H54 (cell line): ENCODE results near the gene ADD2.

Experiments used
- DNase-seq: peaks from one replicate; pipeline ENCODE4 v3.0.0; 2011; ENCODE audit warnings: low spot score, mixed read lengths; ENCODE audit not compliant: insufficient read length
- FAIRE-seq: peaks from 3 replicates; lab custom pipeline; 2011; peaks lifted over from hg19 to GRCh38; lab: Jason Lieb, UNC
- POLR2A ChIP-seq: IDR thresholded peaks from 2 replicates; pipeline ENCODE4 v1.6.1; 2011; ENCODE audit warnings: low read depth, mild to moderate bottlenecking, low read length

ADD2 gene

GRCh38 chr2:70716951-70717350 is 51.0 kb downstream of the ADD2 start:
- FAIRE-seq = no peak
- DNase-seq = no peak
- no peak for TF ChIP-seq POLR2A

GRCh38 chr2:70716131-70716743 is 51.8 kb downstream of the ADD2 start:
- TF ChIP-seq POLR2A = no peak
- DNase-seq (no peak), FAIRE-seq (no peak)

GRCh38 chr2:70715071-70715985 is 52.7 kb downstream of the ADD2 start:
- no peak for TF ChIP-seq POLR2A
- no peak for DNase-seq

GRCh38 chr2:70714141-70714905 is 53.7 kb downstream of the ADD2 start:
- FAIRE-seq = no peak
- no peak for TF ChIP-seq POLR2A
- DNase-seq = no peak

More at GRCh38 chr2:70715071-70715985, 52.7 kb downstream of the ADD2 start:
- no peak for FAIRE-seq

GRCh38 chr2:70712916-70713315 is 55.1 kb downstream of the ADD2 start:
- DNase-seq (no peak), FAIRE-seq (no peak)
- no peak for TF ChIP-seq POLR2A

- DNase-seq = no peak
- TF ChIP-seq POLR2A = no peak
- FAIRE-seq = no peak
These were observed 56.8 kb downstream of the ADD2 start for GRCh38 chr2:70711191-70711590.

- no peak for TF ChIP-seq POLR2A
- DNase-seq (peak; percentile 21), FAIRE-seq (no peak)
These were observed 57.8 kb downstream of the ADD2 start for GRCh38 chr2:70710038-70710690.

GRCh38 chr2:70709275-70710037 is 58.5 kb downstream of the ADD2 start:
- no peak for TF ChIP-seq POLR2A
- DNase-seq (peak; percentile 25), FAIRE-seq (no peak)

- TF ChIP-seq POLR2A = no peak
- FAIRE-seq (no peak), DNase-seq (no peak)
These were observed 59.4 kb downstream of the ADD2 start for GRCh38 chr2:70708376-70709199.

- FAIRE-seq (no peak), DNase-seq (no peak)
- no peak for TF ChIP-seq POLR2A
These were observed 60.3 kb downstream of the ADD2 start for GRCh38 chr2:70707706-70708105.

- DNase-seq (no peak), FAIRE-seq (no peak)
- TF ChIP-seq POLR2A = no peak
These were observed 61.8 kb downstream of the ADD2 start for GRCh38 chr2:70706026-70706795.

- TF ChIP-seq POLR2A = no peak
- DNase-seq = no peak
- FAIRE-seq = no peak
These were observed 62.7 kb downstream of the ADD2 start for GRCh38 chr2:70705160-70705850.
